ENCODE measurements around the gene CWC27.

The CWC27 gene

DNA sequence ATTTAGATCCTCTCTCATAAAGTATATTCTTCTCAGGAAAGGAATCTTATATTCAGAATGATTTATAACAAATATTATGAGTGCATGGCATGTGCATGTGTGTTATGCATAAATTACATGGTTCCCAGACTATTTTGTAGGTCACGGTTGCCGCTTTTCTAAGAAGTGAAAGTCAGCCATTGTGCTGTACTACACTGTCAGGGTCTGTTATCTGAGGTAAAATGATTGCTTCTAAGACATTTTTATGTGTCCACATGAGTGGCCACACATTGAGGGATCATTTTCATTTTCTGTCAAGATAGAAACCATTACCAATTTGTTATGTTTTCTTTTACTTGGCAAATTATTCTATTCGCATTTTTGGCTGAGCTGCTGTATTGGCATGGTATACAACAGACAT lies 210.8 kb downstream of the CWC27 start:
- no peaks in the 10 kb centered on the region for H3F3A ChIP-seq (ENCODE audit: low read depth)
- no peak overlapping the region for H3K4me3 ChIP-seq (ENCODE audit: low read length, poor library complexity, severe bottlenecking)
- H3K9me2 ChIP-seq (replicated peaks; ENCODE audit: low read depth, low read length), result no peaks in the 10 kb centered on the region
- H3K4me1 ChIP-seq (ENCODE audit: insufficient read depth, low read length, poor library complexity, severe bottlenecking), result peaks cover 4% of the 10 kb centered on the region
- H3K4me2 ChIP-seq (ENCODE audit: low read depth, low read length, poor library complexity, severe bottlenecking), result no peak overlapping the region
- H4K20me1 ChIP-seq (ENCODE audit: insufficient read depth, low read length, poor library complexity, severe bottlenecking), result no peaks in the 10 kb centered on the region
- H2AFZ ChIP-seq (ENCODE audit: low read length), result no peak overlapping the region
- no peaks in the 10 kb centered on the region for H3K27me3 ChIP-seq (ENCODE audit: insufficient read depth, low read length, poor library complexity, severe bottlenecking)
- no peaks in the 10 kb centered on the region for H3K9me3 ChIP-seq (ENCODE audit: insufficient read depth, low read depth, low read length)
- peaks cover 23% of the 10 kb centered on the region; the same call in 1 of the 2 replicates for H3K36me3 ChIP-seq (ENCODE audit: insufficient read depth, low read length)
- H3K79me2 ChIP-seq (ENCODE audit: insufficient read depth, low read length), result no peaks in the 10 kb centered on the region
- TF ChIP-seq EZH2phosphoT487 (IDR thresholded peaks at IDR 0.05; ENCODE audit: borderline replicate concordance) (no peak), CTCF (conservative IDR thresholded peaks at IDR 0.05; ENCODE audit: low read length) (no peak)
- no peak overlapping the region for H3K9ac ChIP-seq (ENCODE audit: low read depth, low read length, poor library complexity, severe bottlenecking)

DNA sequence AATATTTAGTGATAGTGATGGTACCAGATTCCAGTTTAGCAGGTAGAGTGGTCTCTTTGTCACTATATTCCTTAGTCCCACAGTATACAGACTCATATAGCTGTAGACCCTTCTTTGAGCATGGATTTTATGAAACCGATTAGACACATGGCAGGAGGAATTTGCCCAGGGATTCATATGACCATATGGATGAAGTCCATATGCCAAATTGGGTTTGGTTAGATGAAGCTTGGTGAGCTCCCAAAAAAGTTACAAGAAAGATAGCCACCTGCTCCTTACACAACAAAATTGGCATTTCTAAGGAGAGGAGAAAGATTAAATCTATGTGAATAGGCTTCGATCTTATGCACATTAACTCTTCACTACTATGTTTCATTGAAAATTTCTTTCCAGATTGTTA lies 211.4 kb downstream of the CWC27 start:
- Histone ChIP-seq H3F3A (ENCODE audit: low read depth) (no peaks in the 10 kb centered on the region), H3K36me3 (ENCODE audit: insufficient read depth, low read length) (peaks cover 21% of the 10 kb centered on the region; the same call in 1 of the 2 replicates), H3K9ac (ENCODE audit: low read depth, low read length, poor library complexity, severe bottlenecking) (no peak overlapping the region), H2AFZ (ENCODE audit: low read length) (no peak overlapping the region), H3K79me2 (ENCODE audit: insufficient read depth, low read length) (no peaks in the 10 kb centered on the region), H3K4me1 (ENCODE audit: insufficient read depth, low read length, poor library complexity, severe bottlenecking) (peaks cover 4% of the 10 kb centered on the region), H3K27me3 (ENCODE audit: insufficient read depth, low read length, poor library complexity, severe bottlenecking) (no peaks in the 10 kb centered on the region), H3K4me3 (ENCODE audit: low read length, poor library complexity, severe bottlenecking) (no peak overlapping the region), H3K9me3 (ENCODE audit: insufficient read depth, low read depth, low read length) (no peaks in the 10 kb centered on the region), H3K4me2 (ENCODE audit: low read depth, low read length, poor library complexity, severe bottlenecking) (no peak overlapping the region), H4K20me1 (ENCODE audit: insufficient read depth, low read length, poor library complexity, severe bottlenecking) (no peaks in the 10 kb centered on the region), H3K9me2 (replicated peaks; ENCODE audit: low read depth, low read length) (no peaks in the 10 kb centered on the region)
- TF ChIP-seq EZH2phosphoT487 (IDR thresholded peaks at IDR 0.05; ENCODE audit: borderline replicate concordance) (no peak), CTCF (conservative IDR thresholded peaks at IDR 0.05; ENCODE audit: low read length) (no peak)

GRCh38 chr5:64987768-64988167 lies 219.0 kb downstream of the CWC27 start:
- no peaks in the 10 kb centered on the region for H4K20me1 ChIP-seq (ENCODE audit: insufficient read depth, low read length, poor library complexity, severe bottlenecking)
- H2AFZ ChIP-seq (ENCODE audit: low read length), result no peak overlapping the region
- H3K79me2 ChIP-seq (ENCODE audit: insufficient read depth, low read length), result no peaks in the 10 kb centered on the region
- H3F3A ChIP-seq (ENCODE audit: low read depth), result no peaks in the 10 kb centered on the region
- no peak overlapping the region for H3K4me3 ChIP-seq (ENCODE audit: low read length, poor library complexity, severe bottlenecking)
- H3K9me2 ChIP-seq (replicated peaks; ENCODE audit: low read depth, low read length), result no peaks in the 10 kb centered on the region
- H3K9ac ChIP-seq (ENCODE audit: low read depth, low read length, poor library complexity, severe bottlenecking), result no peak overlapping the region
- H3K4me1 ChIP-seq (ENCODE audit: insufficient read depth, low read length, poor library complexity, severe bottlenecking), result peaks cover 12% of the 10 kb centered on the region
- H3K36me3 ChIP-seq (ENCODE audit: insufficient read depth, low read length), result peaks cover 15% of the 10 kb centered on the region; the same call in 1 of the 2 replicates
- TF ChIP-seq EZH2phosphoT487 (IDR thresholded peaks at IDR 0.05; ENCODE audit: borderline replicate concordance), result no peak
- no peak for TF ChIP-seq CTCF (conservative IDR thresholded peaks at IDR 0.05; ENCODE audit: low read length)
- H3K4me2 ChIP-seq (ENCODE audit: low read depth, low read length, poor library complexity, severe bottlenecking), result no peak overlapping the region
- H3K27me3 ChIP-seq (ENCODE audit: insufficient read depth, low read length, poor library complexity, severe bottlenecking), result no peaks in the 10 kb centered on the region
- H3K9me3 ChIP-seq (ENCODE audit: insufficient read depth, low read depth, low read length), result peaks cover 6% of the 10 kb centered on the region; the same call in 1 of the 2 replicates
